Astrocyte of the cerebellum (primary cell): ENCODE results near the gene CD164L2.
"Not testable (repeated sequence)": the region's sequence is repeated elsewhere in the genome, so short reads cannot be mapped to it uniquely, and the experiment has no call there.

Experiments used
- DNase-seq: peaks from one replicate; pipeline ENCODE4 v3.0.0-alpha.2; 2011; ENCODE audit warnings: low read depth
- H3K4me3 ChIP-seq: 2 replicates; pipeline ENCODE4 v1.5.1; 2011; ENCODE audit warnings: mild to moderate bottlenecking, low read depth, low read length, moderate library complexity
- CTCF ChIP-seq: IDR thresholded peaks from 2 replicates; pipeline ENCODE4 v1.5.1; 2012; ENCODE audit warnings: low read length, low read depth, moderate library complexity, mild to moderate bottlenecking; ENCODE audit errors: missing control alignments
- in situ Hi-C: cut with HindIII; loops from 2 replicates; pipeline ENCODE4 v1.10.0; 2017; ENCODE audit warnings: low sequenced_read_pairs

The CD164L2 gene

DNA sequence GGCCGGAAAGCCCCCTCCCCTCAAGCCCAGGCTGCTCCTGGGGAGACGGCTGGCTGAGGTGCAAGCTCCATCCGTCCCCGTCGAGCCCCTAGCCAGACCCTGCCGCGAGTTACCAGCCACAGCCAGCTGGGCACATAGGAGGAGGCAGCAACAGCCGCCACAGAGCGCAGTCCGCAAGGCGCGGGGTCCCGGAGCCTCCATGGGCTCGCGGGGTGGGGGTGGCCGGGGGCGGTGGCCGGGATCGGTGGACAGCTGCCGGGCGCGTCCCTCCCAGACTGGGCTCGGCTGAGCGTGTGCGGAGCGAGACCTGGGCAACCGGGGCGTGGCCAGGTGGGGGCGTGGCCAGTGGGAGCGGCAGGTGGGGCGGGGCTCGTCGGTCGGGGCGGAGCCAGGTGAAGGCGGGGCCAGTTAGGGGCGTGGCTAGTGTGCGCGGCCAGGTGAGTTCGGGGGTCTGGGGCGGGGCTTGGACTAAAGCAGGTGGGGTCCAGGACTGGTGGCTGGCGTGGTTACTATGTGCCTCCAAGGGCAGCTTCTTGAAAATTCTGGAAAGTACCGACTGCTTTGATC is at the start of gene CD164L2:
Gene CD164L2, minus strand, starts transcription at position 295 of the 567 bp plus-strand sequence. Its CDS starts 94 bp downstream, at position 201.
- H3K4me3 ChIP-seq: no peak within 1 kb of the TSS
- no peak for DNase-seq
- in situ Hi-C loops: no loop called here
- no peak for TF ChIP-seq CTCF

DNA sequence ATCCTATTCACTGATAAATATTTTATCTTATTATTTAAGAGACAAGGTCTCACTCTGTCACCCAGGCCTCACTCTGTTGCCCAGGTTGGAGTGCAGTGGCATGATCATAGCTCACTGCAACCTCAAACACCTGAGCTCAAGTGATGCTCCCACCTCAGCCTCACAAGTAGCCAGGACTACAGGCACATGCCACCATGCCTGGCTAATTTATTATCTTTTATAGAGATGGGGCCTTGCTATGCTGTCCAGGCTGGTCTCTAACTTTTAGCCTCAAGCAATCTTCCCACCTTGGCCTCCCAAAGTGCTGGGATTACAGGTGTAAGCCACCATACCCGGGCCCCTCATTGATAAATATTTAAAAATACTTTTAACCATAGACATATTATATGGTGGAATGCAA is 49.6 kb upstream of the CD164L2 start:
- in situ Hi-C loops, H3K4me3 ChIP-seq, DNase-seq: not testable (repeated sequence)

DNA sequence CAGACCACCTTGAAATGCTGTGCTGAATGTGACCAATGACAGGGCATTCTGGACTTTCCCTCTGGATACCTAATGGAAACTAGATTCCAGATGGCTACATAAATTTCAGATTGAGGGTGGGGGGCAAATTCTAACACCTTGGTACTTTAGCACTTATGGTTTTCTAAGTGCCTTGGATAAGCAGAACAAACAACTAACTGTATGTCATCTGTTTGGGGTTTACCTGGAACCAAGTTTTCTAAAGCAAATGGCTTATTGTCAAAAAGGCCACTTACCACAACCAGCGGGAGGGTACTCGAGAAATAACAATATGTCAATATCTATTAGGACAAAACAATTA is 48.4 kb upstream of the CD164L2 start:
- TF ChIP-seq CTCF: no peak
- in situ Hi-C loops: no loop called here
- DNase-seq: no peak
- H3K4me3 ChIP-seq: no peak overlapping the region

- peak; percentile 25 for TF ChIP-seq CTCF
- peak; percentile 44 for DNase-seq
- in situ Hi-C loops: no loop called here
- no peak overlapping the region for H3K4me3 ChIP-seq
Observed at GRCh38 chr1:27430903-27431600, 47.9 kb upstream of the CD164L2 start.

- no peak for TF ChIP-seq CTCF
- DNase-seq: no peak
- H3K4me3 ChIP-seq: no peak overlapping the region
- in situ Hi-C loops: no loop called here
Observed at GRCh38 chr1:27429029-27429425, 45.9 kb upstream of the CD164L2 start.

GRCh38 chr1:27428316-27429028 is 45.3 kb upstream of the CD164L2 start:
- no peak for DNase-seq
- TF ChIP-seq CTCF: no peak
- in situ Hi-C loops: no loop called here
- no peak overlapping the region for H3K4me3 ChIP-seq

- no peak for TF ChIP-seq CTCF
- H3K4me3 ChIP-seq: no peak overlapping the region
- no peak for DNase-seq
- in situ Hi-C loops: no loop called here
Observed at GRCh38 chr1:27427816-27428315, 44.7 kb upstream of the CD164L2 start.
